T-cell (primary cell): ENCODE measurements around the gene PITPNC1. TPM values are rescaled to one million over a fixed set of nuclear protein-coding genes. Genes with fewer than 3 reads are reported as not detected.
"Not testable (repeated sequence)": the region's sequence is repeated elsewhere in the genome, so short reads cannot be mapped to it uniquely, and the experiment has no call there.

Experiments
- ATAC-seq, 4 experiments: fragments of 200-7000 bp in 3 of 4; fragments of 150-1000 bp in 1 of 4; cut with Tn5 transposase; replicated peaks in 1 of 4; 1 replicate in 3 of 4; 2 replicates in 1 of 4; pipeline ENCODE4 v1.10.0; 2021; ENCODE audit warnings: moderate library complexity in 3 of 4, mild to moderate bottlenecking in 2 of 4, moderate number of reproducible peaks in 1 of 4
- CTCF ChIA-PET, 2 donors: fragments of 300-600 bp; sonication (Branson Sonifier 250); formaldehyde crosslinking; loops; one replicate each; lab custom pipeline; 2022; ENCODE audit warnings: antibody characterized with exemption in 2 of 2; lab: Charles Lee
- POLR2A ChIA-PET, 2 donors: fragments of 300-600 bp; sonication (Branson Sonifier 250); formaldehyde crosslinking; loops; one replicate each; lab custom pipeline; 2022; ENCODE audit warnings: antibody characterized with exemption in 2 of 2; lab: Charles Lee
- DNase-seq, 35 experiments: peaks; one replicate each; pipeline versions ENCODE4 v3.0.0 to v3.0.0-alpha.2; 2013 to 2023
- H3K27ac ChIP-seq: one replicate; pipeline ENCODE4 v1.5.1; 2013; ENCODE audit warnings: low read length
- H3K27me3 ChIP-seq, 2 experiments: replicated peaks in 1 of 2; 1 replicate in 1 of 2; 2 replicates in 1 of 2; pipeline versions ENCODE4 v1.6.1 to v1.7.0; 2013; ENCODE audit warnings: low read length in 1 of 2, mixed read lengths in 1 of 2; ENCODE audit not compliant: control insufficient read depth in 2 of 2, insufficient read depth in 2 of 2; ENCODE audit errors: extremely low read depth in 1 of 2
- H3K36me3 ChIP-seq, 2 donors: 1 replicate in 1 of 2; 2 replicates in 1 of 2; pipeline versions ENCODE4 v1.6.1 to v1.7.0; 2013; ENCODE audit warnings: low read length in 1 of 2; ENCODE audit not compliant: control insufficient read depth in 2 of 2, insufficient read depth in 1 of 2; ENCODE audit errors: extremely low read depth in 1 of 2
- H3K4me1 ChIP-seq, 2 experiments: 1 replicate in 1 of 2; 2 replicates in 1 of 2; pipeline versions ENCODE4 v1.6.1 to v1.7.0; 2013; ENCODE audit warnings: low read length in 2 of 2, mixed read lengths in 1 of 2; ENCODE audit not compliant: insufficient read depth in 2 of 2, control insufficient read depth in 1 of 2; ENCODE audit errors: extremely low read depth in 1 of 2
- H3K4me3 ChIP-seq, 2 donors: 1 replicate in 1 of 2; 2 replicates in 1 of 2; pipeline versions ENCODE4 v1.5.1 to v1.7.0; 2013; ENCODE audit warnings: mild to moderate bottlenecking in 2 of 2, low read length in 1 of 2, moderate library complexity in 1 of 2; ENCODE audit not compliant: control insufficient read depth in 1 of 2; ENCODE audit errors: extremely low read depth in 1 of 2
- H3K9me3 ChIP-seq: 2 replicates; pipeline ENCODE4 v1.7.0; 2013
- H3K27ac Mint-ChIP-seq, 2 donors: one replicate each; pipeline ENCODE4 v1.8.0; 2020 to 2021; ENCODE audit warnings: mild to moderate bottlenecking in 2 of 2, mixed read lengths in 2 of 2
- H3K27me3 Mint-ChIP-seq, 2 donors: one replicate each; pipeline ENCODE4 v1.8.0; 2021 to 2022; ENCODE audit warnings: mixed read lengths in 2 of 2
- H3K36me3 Mint-ChIP-seq: one replicate; pipeline ENCODE4 v1.8.0; 2021; ENCODE audit warnings: mixed read lengths
- H3K4me1 Mint-ChIP-seq, 3 donors: one replicate each; pipeline ENCODE4 v1.8.0; 2020 to 2022; ENCODE audit warnings: mixed read lengths in 3 of 3, mild to moderate bottlenecking in 1 of 3
- H3K4me3 Mint-ChIP-seq, 3 donors: one replicate each; pipeline ENCODE4 v1.8.0; 2020 to 2022; ENCODE audit warnings: mild to moderate bottlenecking in 3 of 3, mixed read lengths in 3 of 3, moderate library complexity in 3 of 3
- H3K9me3 Mint-ChIP-seq, 3 donors: one replicate each; pipeline ENCODE4 v1.8.0; 2020 to 2022; ENCODE audit warnings: mixed read lengths in 3 of 3
- WGBS: methylation state at CpG from one replicate; pipeline ENCODE4 v1.1.5; 2013; ENCODE audit warnings: missing lambda C conversion rate; ENCODE audit not compliant: insufficient coverage; 5-methylcytosine and 5-hydroxymethylcytosine counted together
- total RNA-seq, 35 experiments: library from RNA in 6 of 35; stranded (reverse) in 6 of 35; fragments of 120-200 nt in 1 of 35; gene quantifications; one replicate each; pipeline versions ENCODE4 v1.2.1 to v1.2.4 and lab custom pipeline; 2013 to 2026

The PITPNC1 gene
- total RNA-seq, 5 donors from 2014 or later (not counting 1 experiment from before 2014, with no cell fraction given) = 82.6 to 132 (median 111) TPM

GRCh38 chr17:67696347-67696746 lies 319.3 kb downstream of the PITPNC1 start:
- WGBS = no CpG with 5 or more reads among the region's 3 CpGs
- no peak overlapping the region for H3K4me3 Mint-ChIP-seq

DNA sequence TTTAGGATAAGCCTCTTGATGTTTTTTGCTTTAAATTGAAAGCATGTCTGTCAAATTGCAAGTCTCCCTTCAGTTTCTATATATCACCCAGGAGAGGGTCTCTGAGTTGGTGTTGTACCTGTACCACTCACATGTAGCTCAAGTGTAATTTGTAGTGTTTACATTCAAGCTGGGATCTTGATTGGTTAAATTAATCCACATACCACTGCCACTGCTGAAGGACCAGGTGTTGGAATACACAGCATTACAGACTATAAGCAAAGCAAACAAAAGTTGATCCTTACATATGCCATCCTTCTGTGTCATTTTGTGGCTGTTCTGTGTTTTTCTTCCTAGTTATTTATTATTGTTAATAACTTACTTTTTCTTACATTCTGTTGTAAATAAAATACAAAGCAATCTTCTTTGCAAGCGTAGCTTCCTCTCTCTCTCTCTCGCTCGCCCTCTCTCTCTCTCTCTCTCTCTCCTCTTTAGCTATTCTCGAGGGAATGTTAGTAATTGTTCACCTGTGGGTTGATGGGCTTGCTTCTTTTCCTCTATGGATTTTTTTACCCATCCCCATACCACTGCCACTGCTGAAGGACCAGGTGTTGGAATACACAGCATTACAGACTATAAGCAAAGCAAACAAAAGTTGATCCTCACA lies 319.9 kb downstream of the PITPNC1 start:
- no peak overlapping the region for H3K4me3 ChIP-seq
- H3K27ac Mint-ChIP-seq = no peak overlapping the region
- no peaks in the 10 kb centered on the region for H3K9me3 ChIP-seq
- ChIA-PET CTCF (no interaction called here), POLR2A (interaction anchor here in 1 of 2 donors (0.6 kb wide), 1 partner anchor 236 kb away, joined by 4 read pairs; no protein-coding TSS in a partner anchor)
- H3K27me3 ChIP-seq = no peaks in the 10 kb centered on the region
- H3K27ac ChIP-seq = no peak overlapping the region
- H3K36me3 Mint-ChIP-seq = peaks cover 36% of the 10 kb centered on the region
- no CpG with 5 or more reads among the region's 4 CpGs for WGBS
- H3K27me3 Mint-ChIP-seq = no peaks in the 10 kb centered on the region
- H3K9me3 Mint-ChIP-seq = no peaks in the 10 kb centered on the region
- no peak for DNase-seq
- no peaks in the 10 kb centered on the region for H3K4me1 ChIP-seq
- H3K4me1 Mint-ChIP-seq = no peaks in the 10 kb centered on the region
- no peak overlapping the region for H3K4me3 Mint-ChIP-seq
- peaks cover 0 to 32% of the 10 kb centered on the region in 2 donors for H3K36me3 ChIP-seq
- no peak for ATAC-seq

More at GRCh38 chr17:67696347-67696746, 319.3 kb downstream of the PITPNC1 start:
- DNase-seq = no peak
- POLR2A ChIA-PET = interaction anchor here in 1 of 2 donors (0.6 kb wide), 1 partner anchor 237 kb away, joined by 4 read pairs; no protein-coding TSS in a partner anchor
- H3K27ac ChIP-seq = no peak overlapping the region
- H3K27ac Mint-ChIP-seq = no peak overlapping the region
- peaks cover 0 to 36% of the 10 kb centered on the region in 2 donors for H3K36me3 ChIP-seq
- CTCF ChIA-PET = no interaction called here
- H3K27me3 ChIP-seq = no peaks in the 10 kb centered on the region
- H3K27me3 Mint-ChIP-seq = no peaks in the 10 kb centered on the region
- no peaks in the 10 kb centered on the region for H3K9me3 Mint-ChIP-seq
- no peak for ATAC-seq
- H3K4me1 ChIP-seq = no peaks in the 10 kb centered on the region
- peaks cover 37% of the 10 kb centered on the region for H3K36me3 Mint-ChIP-seq
- H3K4me3 ChIP-seq = no peak overlapping the region
- H3K9me3 ChIP-seq = no peaks in the 10 kb centered on the region
- H3K4me1 Mint-ChIP-seq = no peaks in the 10 kb centered on the region

- no peaks in the 10 kb centered on the region for H3K27me3 ChIP-seq
- H3K27ac ChIP-seq = no peak overlapping the region
- H3K27ac Mint-ChIP-seq = no peak overlapping the region
- H3K36me3 Mint-ChIP-seq = peaks cover 11% of the 10 kb centered on the region
- no peaks in the 10 kb centered on the region for H3K9me3 Mint-ChIP-seq
- H3K4me3 Mint-ChIP-seq = no peak overlapping the region
- ATAC-seq = no peak
- H3K27me3 Mint-ChIP-seq = no peaks in the 10 kb centered on the region
- H3K4me3 ChIP-seq = no peak overlapping the region
- ChIA-PET CTCF (interaction anchor here (0.7 to 1.1 kb wide), 2 partner anchors 12 to 13 kb away, joined by 3 to 5 read pairs; no protein-coding TSS in a partner anchor), POLR2A (interaction anchor here in 1 of 2 donors (0.6 kb wide), 1 partner anchor 354 kb away, joined by 3 read pairs; no protein-coding TSS in a partner anchor)
- no peaks in the 10 kb centered on the region for H3K9me3 ChIP-seq
- no peaks in the 10 kb centered on the region for H3K4me1 Mint-ChIP-seq
- no peak for DNase-seq
- H3K4me1 ChIP-seq = no peaks in the 10 kb centered on the region
- no CpG with 5 or more reads among the region's 5 CpGs for WGBS
- peaks cover 0 to 5% of the 10 kb centered on the region in 2 donors for H3K36me3 ChIP-seq
Observed at GRCh38 chr17:67700037-67700724, 323.1 kb downstream of the PITPNC1 start.

GRCh38 chr17:67700725-67701119 lies 323.6 kb downstream of the PITPNC1 start:
- no peaks in the 10 kb centered on the region for H3K9me3 ChIP-seq
- no peak overlapping the region for H3K4me3 ChIP-seq
- Mint-ChIP-seq H3K36me3 (peaks cover 8% of the 10 kb centered on the region), H3K27me3 (no peaks in the 10 kb centered on the region), H3K9me3 (no peaks in the 10 kb centered on the region), H3K4me3 (no peak overlapping the region), H3K27ac (no peak overlapping the region), H3K4me1 (no peaks in the 10 kb centered on the region)
- H3K36me3 ChIP-seq = peaks cover 0 to 2% of the 10 kb centered on the region in 2 donors
- DNase-seq (no peak), ATAC-seq (no peak)
- no peaks in the 10 kb centered on the region for H3K27me3 ChIP-seq
- CTCF ChIA-PET = interaction anchor here (1.0 to 1.1 kb wide), 2 partner anchors 11 to 325 kb away, joined by 5 to 7 read pairs; no protein-coding TSS in a partner anchor
- H3K27ac ChIP-seq = no peak overlapping the region
- WGBS = no CpG with 5 or more reads among the region's 1 CpG
- POLR2A ChIA-PET = interaction anchor here in 1 of 2 donors (0.6 kb wide), 1 partner anchor 354 kb away, joined by 3 read pairs; no protein-coding TSS in a partner anchor
- no peaks in the 10 kb centered on the region for H3K4me1 ChIP-seq

DNA sequence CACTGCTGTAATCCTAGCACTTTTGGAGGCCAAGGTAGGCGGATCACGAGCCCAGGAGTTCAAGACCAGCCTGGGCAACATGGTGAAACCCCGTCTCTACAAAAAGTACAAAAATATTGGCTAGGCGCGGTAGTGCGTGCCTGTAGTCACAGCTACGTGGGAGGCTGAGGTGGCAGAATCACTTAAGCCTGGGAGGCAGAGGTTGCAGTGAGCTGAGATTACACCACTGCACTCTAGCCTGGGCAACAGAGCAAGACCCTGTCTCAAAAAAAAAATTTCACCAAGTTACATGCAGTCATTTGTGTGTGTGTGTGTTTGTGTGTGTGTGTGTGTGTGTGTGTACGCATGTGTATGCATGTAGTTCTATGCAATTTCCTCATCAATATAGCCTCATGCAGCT lies 325.8 kb downstream of the PITPNC1 start:
- ATAC-seq, H3K4me1 Mint-ChIP-seq, H3K27ac Mint-ChIP-seq, H3K9me3 ChIP-seq, DNase-seq, H3K36me3 ChIP-seq, H3K27me3 ChIP-seq, POLR2A ChIA-PET, CTCF ChIA-PET, H3K4me3 ChIP-seq, H3K27me3 Mint-ChIP-seq, H3K4me3 Mint-ChIP-seq, H3K36me3 Mint-ChIP-seq, H3K9me3 Mint-ChIP-seq, H3K27ac ChIP-seq, H3K4me1 ChIP-seq: not testable (repeated sequence)
- 89% methylated on average over 3 of the region's 8 CpGs for WGBS

DNA sequence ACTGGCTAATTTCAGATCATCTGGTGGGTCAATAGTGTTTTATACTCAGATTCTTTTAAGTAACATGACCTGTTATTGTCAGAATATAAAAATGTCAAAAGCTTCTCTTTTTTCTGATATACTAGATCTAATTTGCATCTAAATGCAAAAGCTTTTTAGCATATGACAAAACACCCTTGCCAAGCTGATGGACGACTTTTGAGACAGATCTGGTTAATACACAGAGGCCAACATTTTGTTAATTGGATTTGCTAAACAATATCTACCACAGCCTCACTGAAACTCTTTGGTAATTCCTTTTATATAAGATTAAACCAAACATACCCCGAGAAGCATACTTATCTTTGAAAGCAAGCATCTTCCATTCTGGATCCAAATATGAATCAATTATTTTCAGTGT lies 330.4 kb downstream of the PITPNC1 start:
- no peaks in the 10 kb centered on the region for H3K9me3 ChIP-seq
- no peak overlapping the region for H3K4me3 ChIP-seq
- ChIA-PET POLR2A (interaction anchor here in 1 of 2 donors (0.7 kb wide), 1 partner anchor 540 kb away, joined by 3 read pairs; no protein-coding TSS in a partner anchor), CTCF (no interaction called here)
- no peak overlapping the region for H3K27ac ChIP-seq
- Mint-ChIP-seq H3K9me3 (no peaks in the 10 kb centered on the region), H3K27me3 (no peaks in the 10 kb centered on the region), H3K4me1 (no peaks in the 10 kb centered on the region), H3K4me3 (no peak overlapping the region), H3K27ac (no peak overlapping the region), H3K36me3 (no peaks in the 10 kb centered on the region)
- H3K27me3 ChIP-seq = peaks cover 0 to 15% of the 10 kb centered on the region in 2 experiments
- H3K4me1 ChIP-seq = no peaks in the 10 kb centered on the region
- H3K36me3 ChIP-seq = no peaks in the 10 kb centered on the region
- no peak for ATAC-seq
- no peak for DNase-seq
- 63% methylated on average over 1 of the region's 2 CpGs for WGBS
